ENCODE data around the gene TP53I11. TPM values are rescaled to one million over a fixed set of nuclear protein-coding genes. Genes with fewer than 3 reads are reported as not detected.

The TP53I11 gene
- total RNA-seq, 4 donors from 2014 or later, result 21.7 to 34.0 (median 30.9) TPM

GRCh38 chr11:44948155-44948554 is 2.5 kb downstream of the TP53I11 start:
- intact Hi-C loops (cut with DNase I), result no loop called here

DNA sequence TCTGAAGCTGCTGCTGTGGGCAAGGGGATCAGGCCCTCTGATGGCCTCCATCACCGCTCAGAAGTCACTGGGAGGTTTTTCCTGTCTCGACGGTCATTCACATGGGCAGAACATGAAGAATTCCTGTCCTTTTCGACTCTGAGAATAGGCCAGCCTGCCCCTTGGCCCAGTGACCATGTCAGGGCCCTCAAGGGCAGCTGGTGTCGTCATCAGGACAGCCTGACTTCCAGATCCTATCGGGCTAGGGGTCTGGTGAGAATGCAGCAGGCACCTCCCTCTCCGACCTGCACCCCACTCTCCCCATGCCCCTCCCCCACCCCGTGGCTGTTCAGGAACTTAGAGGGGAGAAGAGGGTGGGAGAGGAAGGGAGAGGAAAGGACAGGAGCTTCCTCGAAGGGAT is 3.6 kb downstream of the TP53I11 start:
- TF ChIP-seq, protein P1, sequence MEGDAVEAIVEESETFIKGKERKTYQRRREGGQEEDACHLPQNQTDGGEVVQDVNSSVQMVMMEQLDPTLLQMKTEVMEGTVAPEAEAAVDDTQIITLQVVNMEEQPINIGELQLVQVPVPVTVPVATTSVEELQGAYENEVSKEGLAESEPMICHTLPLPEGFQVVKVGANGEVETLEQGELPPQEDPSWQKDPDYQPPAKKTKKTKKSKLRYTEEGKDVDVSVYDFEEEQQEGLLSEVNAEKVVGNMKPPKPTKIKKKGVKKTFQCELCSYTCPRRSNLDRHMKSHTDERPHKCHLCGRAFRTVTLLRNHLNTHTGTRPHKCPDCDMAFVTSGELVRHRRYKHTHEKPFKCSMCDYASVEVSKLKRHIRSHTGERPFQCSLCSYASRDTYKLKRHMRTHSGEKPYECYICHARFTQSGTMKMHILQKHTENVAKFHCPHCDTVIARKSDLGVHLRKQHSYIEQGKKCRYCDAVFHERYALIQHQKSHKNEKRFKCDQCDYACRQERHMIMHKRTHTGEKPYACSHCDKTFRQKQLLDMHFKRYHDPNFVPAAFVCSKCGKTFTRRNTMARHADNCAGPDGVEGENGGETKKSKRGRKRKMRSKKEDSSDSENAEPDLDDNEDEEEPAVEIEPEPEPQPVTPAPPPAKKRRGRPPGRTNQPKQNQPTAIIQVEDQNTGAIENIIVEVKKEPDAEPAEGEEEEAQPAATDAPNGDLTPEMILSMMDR (IDR thresholded peaks at IDR 0.05), result no peak
- no peak for TF ChIP-seq POLR2A (IDR thresholded peaks at IDR 0.05)
- 54 to 74% methylated on average over 9 of the region's 9 CpGs for WGBS, 2 donors
- peak overlapping the region; percentile 27 to 60 (median 33) for H3K27ac ChIP-seq
- no peaks in the 10 kb centered on the region for H3K36me3 ChIP-seq
- H3K4me1 ChIP-seq, result peaks cover 40 to 79% of the 10 kb centered on the region in 2 donors
- H3K9me3 ChIP-seq, result no peaks in the 10 kb centered on the region
- H3K4me3 ChIP-seq (replicated peaks in 1 of 3), result no peak overlapping the region
- DNase-seq, result no peak
- no peaks in the 10 kb centered on the region for H3K27me3 ChIP-seq
- intact Hi-C loops (cut with DNase I), result no loop called here

More at GRCh38 chr11:44948155-44948554, 2.5 kb downstream of the TP53I11 start:
- DNase-seq, result no peak
- peaks cover 32 to 80% of the 10 kb centered on the region in 2 donors for H3K4me1 ChIP-seq
- H3K27ac ChIP-seq, result no peak overlapping the region
- WGBS, 2 donors, result 90 to 100% methylated on average over 3 of the region's 3 CpGs
- H3K27me3 ChIP-seq, result no peaks in the 10 kb centered on the region
- TF ChIP-seq, protein P1 (IDR thresholded peaks at IDR 0.05), result no peak
- TF ChIP-seq POLR2A (IDR thresholded peaks at IDR 0.05), result no peak
- no peaks in the 10 kb centered on the region for H3K36me3 ChIP-seq
- H3K9me3 ChIP-seq, result no peaks in the 10 kb centered on the region
- no peak overlapping the region for H3K4me3 ChIP-seq (replicated peaks in 1 of 3)

DNA sequence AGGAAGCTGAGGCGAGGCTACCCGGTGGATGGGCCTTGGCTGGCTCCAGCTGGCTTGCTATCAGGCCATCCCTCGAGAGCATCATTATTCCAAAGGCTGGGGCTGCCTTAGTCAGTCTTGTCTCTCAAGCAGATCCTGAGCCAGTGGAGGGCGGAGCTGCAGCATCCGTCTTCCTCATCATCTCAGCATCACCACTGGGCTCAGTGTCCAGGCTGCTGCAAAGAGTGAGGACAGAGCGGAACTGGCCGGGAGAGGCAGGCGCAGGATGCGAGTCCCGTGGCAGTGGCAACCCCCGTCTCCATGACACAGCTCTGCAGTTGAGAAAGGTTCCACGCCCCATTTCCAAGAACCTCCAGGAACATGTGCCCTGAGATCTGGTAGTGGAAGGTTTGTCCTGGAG is 4.4 kb downstream of the TP53I11 start:
- H3K36me3 ChIP-seq, result no peaks in the 10 kb centered on the region
- peak; percentile 34 to 45 for DNase-seq
- peak overlapping the region in 2 of 3 donors; percentile 33 to 60 for H3K27ac ChIP-seq
- H3K27me3 ChIP-seq, result no peaks in the 10 kb centered on the region
- no peak overlapping the region for H3K4me3 ChIP-seq (replicated peaks in 1 of 3)
- peaks cover 32 to 76% of the 10 kb centered on the region in 2 donors for H3K4me1 ChIP-seq
- no peaks in the 10 kb centered on the region for H3K9me3 ChIP-seq
- intact Hi-C loops (cut with DNase I), result no loop called here
- WGBS, 2 donors, result 90 to 95% methylated on average over 8 to 12 of the region's 12 CpGs
- TF ChIP-seq POLR2A (IDR thresholded peaks at IDR 0.05), result no peak
- TF ChIP-seq, protein P1 (IDR thresholded peaks at IDR 0.05), result no peak

DNA sequence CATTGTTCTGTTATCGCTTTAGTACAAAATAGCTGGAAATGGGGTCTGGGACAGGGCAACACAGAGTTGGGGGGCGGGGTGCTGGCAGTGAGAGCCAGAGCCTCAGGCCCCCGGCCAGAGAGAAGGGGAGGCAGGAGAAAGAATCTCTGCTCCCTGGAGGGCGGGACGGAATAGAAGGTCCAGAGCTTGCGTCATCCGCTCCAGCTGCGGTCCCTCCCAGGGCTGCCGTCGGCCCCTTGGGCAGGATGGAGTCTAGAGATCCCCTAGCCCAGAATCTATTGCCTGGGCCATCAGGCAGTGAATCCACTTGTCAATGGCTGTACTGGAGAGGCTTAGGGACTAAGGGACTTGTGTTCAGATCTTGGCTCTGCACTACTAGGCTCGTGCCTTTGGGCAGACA is 5.0 kb downstream of the TP53I11 start:
- no peaks in the 10 kb centered on the region for H3K36me3 ChIP-seq
- no peaks in the 10 kb centered on the region for H3K27me3 ChIP-seq
- no peaks in the 10 kb centered on the region for H3K9me3 ChIP-seq
- no peak for DNase-seq
- TF ChIP-seq, protein P1 (IDR thresholded peaks at IDR 0.05), result no peak
- TF ChIP-seq POLR2A (IDR thresholded peaks at IDR 0.05), result no peak
- peak overlapping the region in 1 of 3 donors; percentile 33 for H3K27ac ChIP-seq
- WGBS, 2 donors, result 68 to 76% methylated on average over 10 to 11 of the region's 11 CpGs
- no peak overlapping the region for H3K4me3 ChIP-seq (replicated peaks in 1 of 3)
- intact Hi-C loops (cut with DNase I), result no loop called here
- H3K4me1 ChIP-seq, result peaks cover 32 to 76% of the 10 kb centered on the region in 2 donors

- no peak for DNase-seq
- Histone ChIP-seq H3K27me3 (no peaks in the 10 kb centered on the region), H3K4me1 (peaks cover 32 to 84% of the 10 kb centered on the region in 2 donors), H3K27ac (peak overlapping the region in 1 of 3 donors; percentile 23), H3K36me3 (no peaks in the 10 kb centered on the region), H3K9me3 (no peaks in the 10 kb centered on the region), H3K4me3 (replicated peaks in 1 of 3) (no peak overlapping the region)
- intact Hi-C loops (cut with DNase I), result no loop called here
- TF ChIP-seq POLR2A (IDR thresholded peaks at IDR 0.05), result no peak
- TF ChIP-seq, protein P1 (IDR thresholded peaks at IDR 0.05), result no peak
- WGBS, 2 donors, result 52 to 64% methylated on average over 3 of the region's 3 CpGs
Observed at GRCh38 chr11:44944853-44945235, 5.8 kb downstream of the TP53I11 start.

Data from thyroid gland (tissue), 4 donors.